Fibroblast of lung (primary cell): ENCODE data around the gene TUBA1B.

Experiments used
- CTCF ChIP-seq, 2 donors: IDR thresholded peaks in 1 of 2; conservative IDR thresholded peaks in 1 of 2; 1 replicate in 1 of 2; 2 replicates in 1 of 2; pipeline ENCODE4 v1.5.1; 2011 to 2012; ENCODE audit warnings: low read length in 2 of 2, control low read depth in 1 of 2, inconsistent platforms in 1 of 2, low read depth in 1 of 2, mild to moderate bottlenecking in 1 of 2
- EZH2 ChIP-seq: IDR thresholded peaks from 2 replicates; pipeline ENCODE4 v1.5.1; 2012; ENCODE audit warnings: low read length, control low read depth, mild to moderate bottlenecking; ENCODE audit errors: missing control alignments

DNA sequence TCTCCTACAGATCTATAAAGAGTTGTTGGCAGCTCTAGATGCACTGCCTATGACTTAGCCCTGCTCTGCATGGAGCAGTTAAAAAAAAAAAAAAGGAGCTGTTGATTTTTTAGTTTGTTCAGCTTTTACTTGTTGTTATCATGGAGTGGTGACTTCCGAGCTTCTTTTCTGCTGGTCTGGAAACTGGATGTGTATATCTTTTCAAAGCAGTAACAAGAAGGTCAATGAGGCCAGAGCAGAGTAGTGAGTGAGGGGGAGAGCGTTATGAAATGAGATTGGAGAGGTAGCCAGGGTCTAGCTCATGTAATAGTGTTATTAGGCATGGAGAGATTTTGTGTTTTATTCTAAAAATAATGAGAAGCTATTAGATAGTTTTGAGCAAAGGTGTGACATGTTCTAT, 13.2 kb upstream of the TUBA1B start:
- TF ChIP-seq EZH2 (no peak), CTCF (conservative IDR thresholded peaks at IDR 0.05 in 1 of 2, IDR thresholded peaks at IDR 0.05 in 1 of 2; ENCODE audit: low read depth in 1 of 2, low read length in 2 of 2) (no peak)
